Measurements from ENCODE around the gene IMMP2L. TPM values are rescaled to one million over a fixed set of nuclear protein-coding genes. Genes with fewer than 3 reads are reported as not detected.

IMMP2L gene
- total and polyA plus RNA-seq, 2 of the 4 experiments (the other 2 are of a cell fraction) = 5.8 to 9.3 TPM

DNA sequence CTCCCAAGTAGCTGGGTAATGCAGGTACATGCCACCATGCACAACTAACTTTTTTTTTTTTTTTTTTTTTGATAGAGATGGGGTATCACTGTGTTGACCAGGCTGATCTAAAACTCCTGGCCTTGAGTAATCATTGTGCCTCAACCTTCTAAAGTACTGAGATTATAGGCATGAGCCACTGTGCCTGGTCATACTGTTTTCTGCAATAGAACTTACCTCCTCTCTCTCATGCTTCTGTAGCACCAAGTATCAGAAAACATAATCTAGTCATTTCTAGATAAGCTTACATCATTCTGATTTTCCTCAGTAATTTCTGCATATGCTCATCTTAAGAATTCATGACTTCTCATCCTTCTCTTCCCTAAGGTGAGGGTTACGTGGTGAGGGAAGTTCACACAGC, 210.0 kb downstream of the IMMP2L start:
- Histone ChIP-seq H3K27ac (ENCODE audit: insufficient read depth, low read length) (no peak overlapping the region), H2BK120ac (ENCODE audit: low read depth, low read length) (no peak overlapping the region), H3K79me1 (ENCODE audit: low read depth in 1 of 2, low read length in 2 of 2) (no peaks in the 10 kb centered on the region), H3K18ac (ENCODE audit: low read depth, low read length) (no peak overlapping the region), H3K4ac (ENCODE audit: low read depth, low read length) (no peak overlapping the region), H3K36me3 (ENCODE audit: control insufficient read depth, insufficient read depth, low read length) (no peaks in the 10 kb centered on the region), H2AK5ac (ENCODE audit: low read depth, low read length) (no peak overlapping the region), H3K9ac (ENCODE audit: low read depth, low read length) (no peak overlapping the region), H3K56ac (ENCODE audit: extremely low read depth, insufficient read depth, low read length) (no peak overlapping the region), H2BK20ac (ENCODE audit: low read depth, low read length) (no peak overlapping the region), H4K8ac (ENCODE audit: low read depth in 2 of 2, low read length in 2 of 2) (no peak overlapping the region), H3K4me1 (ENCODE audit: control insufficient read depth, insufficient read depth, low read length) (no peaks in the 10 kb centered on the region), H4K20me1 (ENCODE audit: insufficient read depth, low read length) (no peaks in the 10 kb centered on the region), H3K9me1 (ENCODE audit: insufficient read depth, low read length) (no peaks in the 10 kb centered on the region; the same call in 1 of the 2 replicates), H3K27me3 (ENCODE audit: control insufficient read depth, insufficient read depth, low read length) (no peaks in the 10 kb centered on the region), H3K4me3 (ENCODE audit: insufficient read depth, low read depth, low read length) (no peak overlapping the region), H4K91ac (ENCODE audit: insufficient read depth, low read depth, low read length) (no peak overlapping the region), H4K5ac (ENCODE audit: low read depth, low read length) (no peak overlapping the region), H2AK9ac (replicated peaks; ENCODE audit: low read depth, low read length, poor library complexity) (no peak overlapping the region), H3K14ac (replicated peaks; ENCODE audit: low read depth, low read length) (no peak overlapping the region), H3K23ac (ENCODE audit: low read depth, low read length) (no peak overlapping the region), H2BK15ac (ENCODE audit: low read depth, low read length) (no peak overlapping the region), H3K4me2 (ENCODE audit: low read depth, low read length) (no peak overlapping the region), H3K9me3 (ENCODE audit: control insufficient read depth, insufficient read depth, low read length) (no peaks in the 10 kb centered on the region), H2BK5ac (ENCODE audit: low read depth, low read length, poor library complexity, severe bottlenecking) (no peak overlapping the region), H2AFZ (replicated peaks; ENCODE audit: low read length, poor library complexity) (no peak overlapping the region)
- dilution Hi-C loops (cut with HindIII; ENCODE audit: low sequenced_read_pairs, unreplicated experiment) (no loop called here), intact Hi-C loops (cut with micrococcal nuclease) (no loop called here), in situ Hi-C loops (cut with MboI; ENCODE audit: low sequenced_read_pairs) (no loop called here)
- no TSS peak for BruUV-seq (replicated peaks)
- ATAC-seq (ENCODE audit: low read depth) (no peak), DNase-seq (no peak)
- ChIA-PET POLR2A (ENCODE audit: unreplicated experiment) (no interaction called here), CTCF (no interaction called here)
- TF ChIP-seq SMC3 (IDR thresholded peaks at IDR 0.05; ENCODE audit: low read depth, low read length) (no peak), BHLHE40 (IDR thresholded peaks at IDR 0.05; ENCODE audit: low read depth, low read length) (no peak), NFE2L2 (IDR thresholded peaks at IDR 0.05; ENCODE audit: low read depth, low read length) (no peak), FOS (IDR thresholded peaks at IDR 0.05; ENCODE audit: low read depth, low read length) (no peak), USF2 (IDR thresholded peaks at IDR 0.05; ENCODE audit: low read depth, low read length) (no peak), MXI1 (IDR thresholded peaks at IDR 0.05; ENCODE audit: borderline replicate concordance, low read depth, low read length) (no peak), MAZ (IDR thresholded peaks at IDR 0.05; ENCODE audit: borderline replicate concordance, low read depth, low read length) (no peak), POLR2A (IDR thresholded peaks at IDR 0.05; ENCODE audit: low read depth, low read length) (no peak), RFX5 (IDR thresholded peaks at IDR 0.05; ENCODE audit: low read depth, low read length) (no peak), RCOR1 (IDR thresholded peaks at IDR 0.05; ENCODE audit: insufficient replicate concordance, low read length) (no peak), CHD1 (IDR thresholded peaks at IDR 0.05; ENCODE audit: low read depth, low read length) (no peak), RAD21 (IDR thresholded peaks at IDR 0.05; ENCODE audit: low read length) (no peak), MAFK (IDR thresholded peaks at IDR 0.05; ENCODE audit: low read depth, low read length) (no peak), CEBPB (IDR thresholded peaks at IDR 0.05; ENCODE audit: low read depth, low read length) (no peak)
- TF ChIP-seq, protein P1, sequence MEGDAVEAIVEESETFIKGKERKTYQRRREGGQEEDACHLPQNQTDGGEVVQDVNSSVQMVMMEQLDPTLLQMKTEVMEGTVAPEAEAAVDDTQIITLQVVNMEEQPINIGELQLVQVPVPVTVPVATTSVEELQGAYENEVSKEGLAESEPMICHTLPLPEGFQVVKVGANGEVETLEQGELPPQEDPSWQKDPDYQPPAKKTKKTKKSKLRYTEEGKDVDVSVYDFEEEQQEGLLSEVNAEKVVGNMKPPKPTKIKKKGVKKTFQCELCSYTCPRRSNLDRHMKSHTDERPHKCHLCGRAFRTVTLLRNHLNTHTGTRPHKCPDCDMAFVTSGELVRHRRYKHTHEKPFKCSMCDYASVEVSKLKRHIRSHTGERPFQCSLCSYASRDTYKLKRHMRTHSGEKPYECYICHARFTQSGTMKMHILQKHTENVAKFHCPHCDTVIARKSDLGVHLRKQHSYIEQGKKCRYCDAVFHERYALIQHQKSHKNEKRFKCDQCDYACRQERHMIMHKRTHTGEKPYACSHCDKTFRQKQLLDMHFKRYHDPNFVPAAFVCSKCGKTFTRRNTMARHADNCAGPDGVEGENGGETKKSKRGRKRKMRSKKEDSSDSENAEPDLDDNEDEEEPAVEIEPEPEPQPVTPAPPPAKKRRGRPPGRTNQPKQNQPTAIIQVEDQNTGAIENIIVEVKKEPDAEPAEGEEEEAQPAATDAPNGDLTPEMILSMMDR (conservative IDR thresholded peaks at IDR 0.05; ENCODE audit: low read depth, low read length) = no peak
- TF ChIP-seq, protein P2, sequence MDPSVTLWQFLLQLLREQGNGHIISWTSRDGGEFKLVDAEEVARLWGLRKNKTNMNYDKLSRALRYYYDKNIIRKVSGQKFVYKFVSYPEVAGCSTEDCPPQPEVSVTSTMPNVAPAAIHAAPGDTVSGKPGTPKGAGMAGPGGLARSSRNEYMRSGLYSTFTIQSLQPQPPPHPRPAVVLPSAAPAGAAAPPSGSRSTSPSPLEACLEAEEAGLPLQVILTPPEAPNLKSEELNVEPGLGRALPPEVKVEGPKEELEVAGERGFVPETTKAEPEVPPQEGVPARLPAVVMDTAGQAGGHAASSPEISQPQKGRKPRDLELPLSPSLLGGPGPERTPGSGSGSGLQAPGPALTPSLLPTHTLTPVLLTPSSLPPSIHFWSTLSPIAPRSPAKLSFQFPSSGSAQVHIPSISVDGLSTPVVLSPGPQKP (IDR thresholded peaks at IDR 0.05; ENCODE audit: borderline replicate concordance, low read depth, low read length) = no peak
- WGBS, 2 experiments (ENCODE audit: extremely low coverage in 2 of 2, insufficient read length in 1 of 2) = no CpG with 5 or more reads among the region's 1 CpG
